PC-9 (cell line): ENCODE data around the gene EPHB3. TPM values are rescaled to one million over a fixed set of nuclear protein-coding genes. Genes with fewer than 3 reads are reported as not detected.

Source experiments
- BruUV-seq: library from RNA; stranded (reverse); fragments of 400-500 nt; replicated peaks from 2 replicates; lab custom pipeline; 2021; lab: Mats Ljungman, UMichigan
- CTCF ChIA-PET: fragments of 300-600 bp; sonication (Branson Sonifier 250); formaldehyde crosslinking; loops from one replicate; lab custom pipeline; 2022; ENCODE audit warnings: antibody characterized with exemption; lab: Charles Lee
- POLR2A ChIA-PET: fragments of 300-600 bp; sonication (Branson Sonifier 250); formaldehyde crosslinking; loops from one replicate; lab custom pipeline; 2022; ENCODE audit warnings: antibody characterized with exemption; ENCODE audit not compliant: unreplicated experiment; lab: Charles Lee
- DNase-seq, 2 experiments: peaks; one replicate each; pipeline versions ENCODE4 v3.0.0 to v3.0.0-alpha.2; 2015 to 2022; ENCODE audit warnings: mixed read lengths in 1 of 2
- H2AFZ ChIP-seq: fragments of 200-600 bp; sonication (generic); 2 replicates; pipeline ENCODE4 v1.8.1; 2017; ENCODE audit warnings: antibody characterized with exemption
- H3F3A ChIP-seq: fragments of 200-600 bp; sonication (generic); 2 replicates; pipeline ENCODE4 v1.8.1; 2017; ENCODE audit warnings: antibody characterized with exemption, mild to moderate bottlenecking, low read depth; ENCODE audit not compliant: insufficient read depth
- H3K27ac ChIP-seq: fragments of 200-600 bp; sonication (generic); 2 replicates; pipeline ENCODE4 v1.6.1; 2016; ENCODE audit warnings: mixed run types
- H3K27me3 ChIP-seq: fragments of 200-600 bp; sonication (generic); 2 replicates; pipeline ENCODE4 v1.6.1; 2016; ENCODE audit warnings: low read depth, mixed run types; ENCODE audit not compliant: insufficient read depth
- H3K36me3 ChIP-seq: fragments of 200-600 bp; sonication (generic); 2 replicates; pipeline ENCODE4 v1.6.1; 2016; ENCODE audit warnings: low read depth, mixed run types
- H3K4me1 ChIP-seq: fragments of 200-600 bp; sonication (generic); replicated peaks from 2 replicates; pipeline ENCODE4 v1.6.1; 2016; ENCODE audit warnings: mixed run types; ENCODE audit not compliant: insufficient read depth
- H3K4me2 ChIP-seq: fragments of 200-600 bp; sonication (generic); 2 replicates; pipeline ENCODE4 v1.6.1; 2017; ENCODE audit warnings: mixed run types
- H3K4me3 ChIP-seq: fragments of 200-600 bp; sonication (generic); 2 replicates; pipeline ENCODE4 v1.6.1; 2016; ENCODE audit warnings: mixed run types
- H3K79me2 ChIP-seq: fragments of 200-600 bp; sonication (generic); 2 replicates; pipeline ENCODE4 v1.6.1; 2017; ENCODE audit warnings: low read depth, mixed run types
- H3K9me2 ChIP-seq: fragments of 200-600 bp; sonication (generic); 2 replicates; pipeline ENCODE4 v1.8.1; 2017; ENCODE audit warnings: mild to moderate bottlenecking; ENCODE audit not compliant: insufficient read depth
- H3K9me3 ChIP-seq: fragments of 200-600 bp; sonication (generic); 2 replicates; pipeline ENCODE4 v1.8.1; 2016; ENCODE audit warnings: low read depth; ENCODE audit not compliant: insufficient read depth
- H4K20me1 ChIP-seq: fragments of 200-600 bp; sonication (generic); 2 replicates; pipeline ENCODE4 v1.8.1; 2017; ENCODE audit not compliant: insufficient read depth
- EZH2 ChIP-seq: fragments of 200-600 bp; sonication (generic); IDR thresholded peaks from 2 replicates; pipeline ENCODE4 v1.8.0; 2017; ENCODE audit warnings: antibody characterized with exemption, low read depth
- intact Hi-C: fragments of 100-400 bp; cut with micrococcal nuclease; formaldehyde crosslinking; loops from one replicate; pipeline ENCODE4 v1.10.0; 2022; ENCODE audit not compliant: unreplicated experiment
- total RNA-seq: library from RNA; stranded (reverse); gene quantifications from 2 replicates; pipeline ENCODE4 v1.2.3, GENCODE V29; 2021
- TF ChIP-seq, protein P1 (sequence below): fragments of 200-600 bp; sonication (generic); conservative IDR thresholded peaks from 2 replicates; pipeline ENCODE4 v1.6.1; 2017; ENCODE audit warnings: mixed run types, antibody characterized with exemption, mild to moderate bottlenecking, moderate library complexity

The EPHB3 gene
- total RNA-seq, 1 experiment from 2014 or later, result 15.7 TPM

GRCh38 chr3:184565421-184566211 lies 4.0 kb downstream of the EPHB3 start:
- Histone ChIP-seq H3K4me1 (peaks cover 49% of the 10 kb centered on the region), H3F3A (peaks cover 18% of the 10 kb centered on the region), H3K9me2 (no peaks in the 10 kb centered on the region), H2AFZ (no peak overlapping the region), H3K27ac (peak overlapping the region; percentile 25), H3K79me2 (no peaks in the 10 kb centered on the region), H3K4me3 (peak overlapping the region; percentile 32; the same call in 1 of the 2 replicates), H3K4me2 (peak overlapping the region; percentile 69), H3K36me3 (no peaks in the 10 kb centered on the region), H4K20me1 (no peaks in the 10 kb centered on the region), H3K9me3 (no peaks in the 10 kb centered on the region), H3K27me3 (peaks cover 12% of the 10 kb centered on the region)
- intact Hi-C loops, result loop anchor here (1.0 to 2.0 kb wide), 7 partner anchors 37 to 183 kb away; no protein-coding TSS in a partner anchor
- no TSS peak for BruUV-seq
- POLR2A ChIA-PET, result interaction anchor here (0.5 to 0.6 kb wide), 2 partner anchors 9 to 157 kb away, joined by 4 to 7 read pairs; no protein-coding TSS in a partner anchor
- CTCF ChIA-PET, result interaction anchor here (1.0 kb wide), 1 partner anchor 172 kb away, joined by 3 read pairs; no protein-coding TSS in a partner anchor
- DNase-seq, result peak; percentile 95 to 98
- TF ChIP-seq, protein P1, sequence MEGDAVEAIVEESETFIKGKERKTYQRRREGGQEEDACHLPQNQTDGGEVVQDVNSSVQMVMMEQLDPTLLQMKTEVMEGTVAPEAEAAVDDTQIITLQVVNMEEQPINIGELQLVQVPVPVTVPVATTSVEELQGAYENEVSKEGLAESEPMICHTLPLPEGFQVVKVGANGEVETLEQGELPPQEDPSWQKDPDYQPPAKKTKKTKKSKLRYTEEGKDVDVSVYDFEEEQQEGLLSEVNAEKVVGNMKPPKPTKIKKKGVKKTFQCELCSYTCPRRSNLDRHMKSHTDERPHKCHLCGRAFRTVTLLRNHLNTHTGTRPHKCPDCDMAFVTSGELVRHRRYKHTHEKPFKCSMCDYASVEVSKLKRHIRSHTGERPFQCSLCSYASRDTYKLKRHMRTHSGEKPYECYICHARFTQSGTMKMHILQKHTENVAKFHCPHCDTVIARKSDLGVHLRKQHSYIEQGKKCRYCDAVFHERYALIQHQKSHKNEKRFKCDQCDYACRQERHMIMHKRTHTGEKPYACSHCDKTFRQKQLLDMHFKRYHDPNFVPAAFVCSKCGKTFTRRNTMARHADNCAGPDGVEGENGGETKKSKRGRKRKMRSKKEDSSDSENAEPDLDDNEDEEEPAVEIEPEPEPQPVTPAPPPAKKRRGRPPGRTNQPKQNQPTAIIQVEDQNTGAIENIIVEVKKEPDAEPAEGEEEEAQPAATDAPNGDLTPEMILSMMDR, result no peak
- TF ChIP-seq EZH2, result no peak

DNA sequence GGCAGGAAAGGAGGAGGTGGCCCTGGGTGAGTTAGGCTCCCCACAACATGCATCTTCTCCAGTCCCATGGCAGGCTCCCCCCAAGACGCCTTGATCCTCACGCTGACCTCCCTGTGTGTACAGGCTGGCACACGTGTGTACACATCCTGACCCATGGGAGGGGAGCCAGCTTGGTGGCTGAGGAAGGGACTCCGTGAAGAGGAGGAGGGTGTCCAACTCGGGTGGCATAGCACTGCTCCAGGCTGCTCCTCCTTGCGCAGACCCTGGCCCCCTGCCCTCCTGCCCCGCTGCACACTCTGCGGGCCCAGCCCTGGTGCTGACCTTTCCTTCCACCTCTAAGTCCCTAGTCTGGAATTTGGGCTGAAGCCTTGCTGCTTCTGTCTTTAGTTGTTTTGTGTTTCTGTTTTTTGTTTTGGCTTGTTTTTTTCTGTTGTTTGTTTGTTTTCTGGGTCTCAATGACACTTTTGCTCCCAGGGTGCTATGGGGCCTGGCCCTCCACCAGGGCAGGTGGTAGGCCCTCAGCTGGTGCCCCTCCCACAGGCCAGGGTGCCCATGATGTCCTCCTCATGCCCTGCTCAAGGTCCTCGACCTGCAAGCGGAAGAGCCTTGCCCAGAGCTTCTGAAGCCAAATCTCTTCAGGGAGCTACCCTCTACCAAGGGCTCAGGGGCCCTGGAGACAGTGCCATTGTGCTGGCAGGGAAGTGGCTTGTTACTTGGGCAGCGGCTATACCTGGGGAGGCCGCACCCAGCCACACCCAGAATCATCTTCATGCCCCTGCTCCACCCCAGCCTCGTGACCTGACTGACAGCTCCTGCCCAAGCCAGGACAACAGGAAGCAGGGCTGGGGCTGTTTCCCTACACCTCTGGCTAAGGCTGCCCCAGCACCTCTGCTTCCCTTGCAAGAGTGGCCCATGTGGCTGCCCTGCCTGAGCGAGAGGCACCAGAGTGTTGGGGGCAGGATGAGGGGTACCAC lies 5.1 kb downstream of the EPHB3 start:
- no peaks in the 10 kb centered on the region for H3K9me2 ChIP-seq
- no peaks in the 10 kb centered on the region for H4K20me1 ChIP-seq
- H2AFZ ChIP-seq, result no peak overlapping the region
- TF ChIP-seq, protein P1, result no peak
- TF ChIP-seq EZH2, result no peak
- H3K36me3 ChIP-seq, result no peaks in the 10 kb centered on the region
- peak in 1 of 2 experiments; percentile 53 for DNase-seq
- ChIA-PET POLR2A (interaction anchor here (0.6 kb wide), 1 partner anchor 10 kb away, joined by 4 read pairs; no protein-coding TSS in a partner anchor), CTCF (interaction anchor here (1.0 kb wide), 1 partner anchor 171 kb away, joined by 3 read pairs; no protein-coding TSS in a partner anchor)
- peaks cover 18% of the 10 kb centered on the region for H3F3A ChIP-seq
- no TSS peak for BruUV-seq
- intact Hi-C loops, result no loop called here
- H3K27me3 ChIP-seq, result peaks cover 11% of the 10 kb centered on the region
- H3K4me2 ChIP-seq, result peak overlapping the region; percentile 69
- H3K9me3 ChIP-seq, result no peaks in the 10 kb centered on the region
- peak overlapping the region; percentile 25; the same call in 1 of the 2 replicates for H3K27ac ChIP-seq
- H3K4me3 ChIP-seq, result no peak overlapping the region
- peaks cover 44% of the 10 kb centered on the region for H3K4me1 ChIP-seq
- H3K79me2 ChIP-seq, result no peaks in the 10 kb centered on the region
